GM12878 (cell line): ENCODE data around the gene CNKSR3. TPM values are rescaled to one million over a fixed set of nuclear protein-coding genes. Genes with fewer than 3 reads are reported as not detected.

Experiments
- ATAC-seq: fragments of 200-7000 bp; cut with Tn5 transposase; 3 replicates; pipeline ENCODE4 v1.9.1; 2020; ENCODE audit warnings: mild to moderate bottlenecking, moderate library complexity
- BruUV-seq: library from RNA; stranded (reverse); fragments of 400-500 nt; replicated peaks from 2 replicates; lab custom pipeline; 2021; lab: Mats Ljungman, UMichigan
- CTCF ChIA-PET: fragments of 300-600 bp; sonication (Branson Sonifier 250); formaldehyde crosslinking; extraction: SDS; loops from one replicate; lab custom pipeline; 2021; ENCODE audit warnings: inconsistent platforms; lab: Yijun Ruan, JAX
- POLR2A ChIA-PET: fragments of 350-600 bp; formaldehyde crosslinking; extraction: SDS; loops from one replicate; lab custom pipeline; 2021; ENCODE audit warnings: inconsistent platforms; lab: Charles Lee
- RAD21 ChIA-PET: fragments of 300-600 bp; sonication (Branson Sonifier 250); formaldehyde crosslinking; loops from one replicate; lab custom pipeline; 2023; ENCODE audit warnings: antibody characterized with exemption; ENCODE audit not compliant: unreplicated experiment; lab: Charles Lee
- SMC1A ChIA-PET: fragments of 300-600 bp; sonication (Branson Sonifier 250); formaldehyde crosslinking; loops from one replicate; lab custom pipeline; 2023; ENCODE audit not compliant: unreplicated experiment, uncharacterized antibody; lab: Charles Lee
- DNase-seq: peaks from one replicate; pipeline ENCODE4 v3.0.0-alpha.2; 2011; ENCODE audit warnings: low read depth, low spot score
- FAIRE-seq: peaks from 3 replicates; lab custom pipeline; 2011; peaks lifted over from hg19 to GRCh38; lab: Jason Lieb, UNC
- H2AFZ ChIP-seq: 2 replicates; pipeline ENCODE4 v1.6.0; 2011; ENCODE audit warnings: low read depth, low read length, control low read depth; ENCODE audit not compliant: control insufficient read depth
- H3K27ac ChIP-seq: 2 replicates; pipeline ENCODE4 v1.5.1; 2011; ENCODE audit warnings: control low read depth; ENCODE audit not compliant: control insufficient read depth, insufficient read depth
- H3K27me3 ChIP-seq, 2 experiments: replicated peaks in 1 of 2; 2 replicates each; pipeline versions ENCODE4 v1.6.0 to v1.6.1; 2011; ENCODE audit warnings: low read length in 1 of 2; ENCODE audit not compliant: control insufficient read depth in 2 of 2, insufficient read depth in 2 of 2
- H3K36me3 ChIP-seq, 2 experiments: 2 replicates each; pipeline ENCODE4 v1.5.1; 2011; ENCODE audit warnings: low read length in 1 of 2; ENCODE audit not compliant: control insufficient read depth in 2 of 2, insufficient read depth in 2 of 2
- H3K4me1 ChIP-seq: 2 replicates; pipeline ENCODE4 v1.6.1; 2011; ENCODE audit warnings: mild to moderate bottlenecking, low read length, moderate library complexity, mixed read lengths; ENCODE audit not compliant: control insufficient read depth, insufficient read depth
- H3K4me2 ChIP-seq: 2 replicates; pipeline ENCODE4 v1.6.0; 2011; ENCODE audit warnings: control low read depth; ENCODE audit not compliant: control insufficient read depth, insufficient read depth
- H3K4me3 ChIP-seq: fragments of 200-600 bp; sonication (generic); 2 replicates; pipeline ENCODE4 v1.5.1; 2016
- H3K79me2 ChIP-seq: 2 replicates; pipeline ENCODE4 v1.6.0; 2011; ENCODE audit warnings: low read length; ENCODE audit not compliant: control insufficient read depth, insufficient read depth
- H3K9ac ChIP-seq: 2 replicates; pipeline ENCODE4 v1.8.0; 2011; ENCODE audit warnings: low read length, control low read depth, mixed read lengths; ENCODE audit not compliant: control insufficient read depth, insufficient read depth
- H3K9me3 ChIP-seq: replicated peaks from 3 replicates; pipeline ENCODE4 v1.5.1; 2011; ENCODE audit warnings: mild to moderate bottlenecking, low read length; ENCODE audit not compliant: control insufficient read depth, insufficient read depth
- H4K20me1 ChIP-seq: 2 replicates; pipeline ENCODE4 v1.6.0; 2011; ENCODE audit not compliant: control insufficient read depth, insufficient read depth
- MEF2A ChIP-seq: IDR thresholded peaks from 2 replicates; pipeline ENCODE4 v1.6.1; 2011; ENCODE audit warnings: low read depth, mild to moderate bottlenecking, low read length, moderate library complexity; ENCODE audit not compliant: insufficient read depth
- ZNF622 ChIP-seq: fragments of 450-650 bp; IDR thresholded peaks from 2 replicates; pipeline ENCODE4 v1.6.1; 2017; ENCODE audit warnings: mild to moderate bottlenecking, inconsistent platforms
- WGBS: methylation state at CpG from one replicate; pipeline ENCODE4 v1.1.6; 2016; ENCODE audit warnings: low lambda C conversion rate; ENCODE audit not compliant: insufficient replicate concordance, insufficient coverage; ENCODE audit errors: missing lambda C conversion rate; 5-methylcytosine and 5-hydroxymethylcytosine counted together
- in situ Hi-C: fragments of 300-500 bp; cut with MboI; formaldehyde crosslinking; loops from 9 replicates; pipeline ENCODE4 v1.14.3; 2018; ENCODE audit warnings: mixed read lengths
- intact Hi-C: fragments of 100-400 bp; cut with micrococcal nuclease; formaldehyde crosslinking; loops from one replicate; pipeline ENCODE4 v1.14.2; 2022; ENCODE audit not compliant: unreplicated experiment
- polyA plus RNA-seq, 11 experiments: library from polyadenylated mRNA; depleted of rRNA in 4 of 11; unstranded in 6 of 11; stranded (reverse) in 5 of 11; fragments of >200 nt; fragmentation: Nextera tagmentation in 4 of 11; fragmentation: Illumina TruSeq in 1 of 11; extraction: Ambion mirVana in 4 of 11; extraction: Trizol in 1 of 11; gene quantifications; 1 replicate in 1 of 11; 2 replicates in 10 of 11; pipeline versions ENCODE4 v1.2.1 to v1.2.3, GENCODE V29; 2011 to 2016; ENCODE audit warnings: inconsistent platforms in 2 of 11, missing spikeins in 2 of 11, low read depth in 1 of 11
- total RNA-seq, 4 experiments: library from RNA; depleted of rRNA in 3 of 4; stranded (reverse); fragments of >200 nt in 3 of 4; fragmentation: Illumina TruSeq in 1 of 4; extraction: Trizol in 1 of 4; gene quantifications; 2 replicates each; pipeline versions ENCODE4 v1.2.1 to v1.2.3, GENCODE V29; 2013 to 2021
- TF ChIP-seq, protein P1 (sequence below): fragments of 450-650 bp; IDR thresholded peaks from 2 replicates; pipeline ENCODE4 v1.6.1; 2017; ENCODE audit warnings: mild to moderate bottlenecking, low read depth, inconsistent platforms; ENCODE audit not compliant: poor library complexity, severe bottlenecking
- TF ChIP-seq, protein P2 (sequence below): IDR thresholded peaks from 2 replicates; pipeline ENCODE4 v1.6.1; 2012; ENCODE audit warnings: low read length, inconsistent platforms
- TF ChIP-seq, protein P3 (sequence below): fragments of 450-650 bp; IDR thresholded peaks from 2 replicates; pipeline ENCODE4 v1.6.1; 2017; ENCODE audit warnings: borderline replicate concordance

Gene CNKSR3
- total and polyA plus RNA-seq, 10 of the 15 experiments (the other 5 are each of a cell fraction or from before 2014, with no cell fraction given): under 0.01 to 0.48 (median 0.12) TPM; not detected in 2

DNA sequence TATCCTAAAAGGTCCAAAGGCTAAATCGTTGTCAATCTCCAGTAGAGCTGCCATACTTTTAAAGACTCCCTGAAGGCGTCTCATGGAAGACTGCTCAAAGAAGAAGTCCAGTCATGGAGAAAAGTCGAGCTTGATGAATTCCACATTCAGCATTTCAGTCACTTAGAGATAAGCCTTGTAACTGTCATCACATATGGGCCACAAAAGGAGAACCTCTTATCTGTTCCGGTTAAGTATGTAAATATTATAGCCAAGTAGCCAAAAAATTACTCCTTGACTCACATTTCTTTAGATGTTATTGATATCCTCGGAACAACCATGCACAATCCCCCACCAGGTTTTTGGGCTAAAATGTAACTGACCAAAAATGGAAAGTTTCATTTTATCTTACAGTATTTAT is 9.8 kb upstream of the CNKSR3 start (continued):
- TF ChIP-seq, protein P1, sequence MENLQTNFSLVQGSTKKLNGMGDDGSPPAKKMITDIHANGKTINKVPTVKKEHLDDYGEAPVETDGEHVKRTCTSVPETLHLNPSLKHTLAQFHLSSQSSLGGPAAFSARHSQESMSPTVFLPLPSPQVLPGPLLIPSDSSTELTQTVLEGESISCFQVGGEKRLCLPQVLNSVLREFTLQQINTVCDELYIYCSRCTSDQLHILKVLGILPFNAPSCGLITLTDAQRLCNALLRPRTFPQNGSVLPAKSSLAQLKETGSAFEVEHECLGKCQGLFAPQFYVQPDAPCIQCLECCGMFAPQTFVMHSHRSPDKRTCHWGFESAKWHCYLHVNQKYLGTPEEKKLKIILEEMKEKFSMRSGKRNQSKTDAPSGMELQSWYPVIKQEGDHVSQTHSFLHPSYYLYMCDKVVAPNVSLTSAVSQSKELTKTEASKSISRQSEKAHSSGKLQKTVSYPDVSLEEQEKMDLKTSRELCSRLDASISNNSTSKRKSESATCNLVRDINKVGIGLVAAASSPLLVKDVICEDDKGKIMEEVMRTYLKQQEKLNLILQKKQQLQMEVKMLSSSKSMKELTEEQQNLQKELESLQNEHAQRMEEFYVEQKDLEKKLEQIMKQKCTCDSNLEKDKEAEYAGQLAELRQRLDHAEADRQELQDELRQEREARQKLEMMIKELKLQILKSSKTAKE: no peak
- no peak for TF ChIP-seq MEF2A

DNA sequence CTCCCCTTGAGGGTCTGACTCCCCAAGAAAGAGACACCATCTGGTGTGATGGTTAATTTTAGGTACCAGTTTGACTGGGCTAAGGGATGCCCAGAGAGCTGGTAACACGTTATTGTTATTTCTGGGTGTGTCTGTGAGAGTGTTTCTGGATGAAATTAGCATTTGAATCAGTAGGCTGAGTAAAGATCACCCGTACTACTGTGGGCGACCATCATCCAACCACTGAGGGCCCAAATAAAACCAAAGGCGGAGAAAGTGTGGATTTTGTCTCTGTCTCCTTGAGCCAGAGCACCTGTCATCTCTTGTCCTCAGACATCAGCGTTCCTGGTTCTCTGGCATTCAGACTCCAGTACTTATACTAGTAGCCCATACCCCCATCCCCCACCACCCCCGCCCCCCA is 7.9 kb upstream of the CNKSR3 start:
- POLR2A ChIA-PET: no interaction called here
- TF ChIP-seq ZNF622: no peak
- TF ChIP-seq, protein P2, sequence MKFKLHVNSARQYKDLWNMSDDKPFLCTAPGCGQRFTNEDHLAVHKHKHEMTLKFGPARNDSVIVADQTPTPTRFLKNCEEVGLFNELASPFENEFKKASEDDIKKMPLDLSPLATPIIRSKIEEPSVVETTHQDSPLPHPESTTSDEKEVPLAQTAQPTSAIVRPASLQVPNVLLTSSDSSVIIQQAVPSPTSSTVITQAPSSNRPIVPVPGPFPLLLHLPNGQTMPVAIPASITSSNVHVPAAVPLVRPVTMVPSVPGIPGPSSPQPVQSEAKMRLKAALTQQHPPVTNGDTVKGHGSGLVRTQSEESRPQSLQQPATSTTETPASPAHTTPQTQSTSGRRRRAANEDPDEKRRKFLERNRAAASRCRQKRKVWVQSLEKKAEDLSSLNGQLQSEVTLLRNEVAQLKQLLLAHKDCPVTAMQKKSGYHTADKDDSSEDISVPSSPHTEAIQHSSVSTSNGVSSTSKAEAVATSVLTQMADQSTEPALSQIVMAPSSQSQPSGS: no peak
- TF ChIP-seq, protein P3, sequence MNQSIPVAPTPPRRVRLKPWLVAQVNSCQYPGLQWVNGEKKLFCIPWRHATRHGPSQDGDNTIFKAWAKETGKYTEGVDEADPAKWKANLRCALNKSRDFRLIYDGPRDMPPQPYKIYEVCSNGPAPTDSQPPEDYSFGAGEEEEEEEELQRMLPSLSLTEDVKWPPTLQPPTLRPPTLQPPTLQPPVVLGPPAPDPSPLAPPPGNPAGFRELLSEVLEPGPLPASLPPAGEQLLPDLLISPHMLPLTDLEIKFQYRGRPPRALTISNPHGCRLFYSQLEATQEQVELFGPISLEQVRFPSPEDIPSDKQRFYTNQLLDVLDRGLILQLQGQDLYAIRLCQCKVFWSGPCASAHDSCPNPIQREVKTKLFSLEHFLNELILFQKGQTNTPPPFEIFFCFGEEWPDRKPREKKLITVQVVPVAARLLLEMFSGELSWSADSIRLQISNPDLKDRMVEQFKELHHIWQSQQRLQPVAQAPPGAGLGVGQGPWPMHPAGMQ: no peak
- Histone ChIP-seq H3K79me2 (no peaks in the 10 kb centered on the region), H3K9me3 (no peaks in the 10 kb centered on the region), H3K9ac (no peak overlapping the region), H2AFZ (no peak overlapping the region), H3K4me2 (no peak overlapping the region), H4K20me1 (no peaks in the 10 kb centered on the region), H3K27ac (no peak overlapping the region), H3K27me3 (no peaks in the 10 kb centered on the region), H3K4me1 (no peaks in the 10 kb centered on the region), H3K4me3 (no peak overlapping the region), H3K36me3 (no peaks in the 10 kb centered on the region)
- no peak for ATAC-seq
- no peak for FAIRE-seq
- no peak for DNase-seq
- SMC1A ChIA-PET: no interaction called here
- CTCF ChIA-PET: no interaction called here
- no TSS peak for BruUV-seq
- RAD21 ChIA-PET: no interaction called here
- in situ Hi-C loops (no loop called here), intact Hi-C loops (no loop called here)
- WGBS: 27% methylated on average over 6 of the region's 6 CpGs
